KBM-7 (cell line): ENCODE results near the gene DIP2B.

Experiments used
- DNase-seq: peaks from one replicate; pipeline ENCODE4 v3.0.0-alpha.2; 2015
- in situ Hi-C: fragments of 300-500 bp; cut with MboI; formaldehyde crosslinking; loops from 2 replicates; pipeline ENCODE4 v1.14.3; 2020; ENCODE audit warnings: low sequenced_read_pairs, low pct_unique_long_range_greater_than_20kb, mixed read lengths

Gene DIP2B

GRCh38 chr12:50771409-50771808 lies 266.6 kb downstream of the DIP2B start:
- DNase-seq = no peak
- in situ Hi-C loops = no loop called here

- no peak for DNase-seq
- in situ Hi-C loops = no loop called here
Measured at GRCh38 chr12:50772470-50772869, 267.7 kb downstream of the DIP2B start.

- DNase-seq = no peak
- in situ Hi-C loops = no loop called here
Measured at GRCh38 chr12:50772877-50773276, 268.1 kb downstream of the DIP2B start.

- in situ Hi-C loops = no loop called here
Measured at GRCh38 chr12:50775251-50775650, 270.5 kb downstream of the DIP2B start.

GRCh38 chr12:50776749-50777728 lies 272.3 kb downstream of the DIP2B start:
- in situ Hi-C loops = no loop called here
- no peak for DNase-seq

More at GRCh38 chr12:50775251-50775650, 270.5 kb downstream of the DIP2B start:
- DNase-seq = no peak

GRCh38 chr12:50778663-50779590 lies 274.1 kb downstream of the DIP2B start:
- in situ Hi-C loops = no loop called here
- no peak for DNase-seq

GRCh38 chr12:50780013-50780412 lies 275.2 kb downstream of the DIP2B start:
- DNase-seq = no peak
- in situ Hi-C loops = no loop called here

GRCh38 chr12:50784501-50784900 lies 279.7 kb downstream of the DIP2B start:
- in situ Hi-C loops = no loop called here
- no peak for DNase-seq

GRCh38 chr12:50785406-50786001 lies 280.7 kb downstream of the DIP2B start:
- no peak for DNase-seq
- in situ Hi-C loops = no loop called here

GRCh38 chr12:50786498-50787231 lies 281.9 kb downstream of the DIP2B start:
- DNase-seq = no peak
- in situ Hi-C loops = no loop called here

GRCh38 chr12:50787618-50788017 lies 282.8 kb downstream of the DIP2B start:
- in situ Hi-C loops = no loop called here
- no peak for DNase-seq

- DNase-seq = no peak
Measured at GRCh38 chr12:50788561-50788960, 283.8 kb downstream of the DIP2B start.

GRCh38 chr12:50790081-50790480 lies 285.3 kb downstream of the DIP2B start:
- in situ Hi-C loops = no loop called here
- DNase-seq = peak; percentile 8

More at GRCh38 chr12:50788561-50788960, 283.8 kb downstream of the DIP2B start:
- in situ Hi-C loops = no loop called here
